Hematopoietic multipotent progenitor cell treated with erythropoietin and hydrocortisone succinate and interleukin-3 and kit ligand, for 6 days (in vitro differentiated cells): ENCODE data around the gene MRPS5.
A peak's percentile ranks its signal among the peaks of the same experiment; 100 is the strongest.

ENCODE experiments used
- DNase-seq: peaks from one replicate; pipeline ENCODE4 v3.0.0-alpha.2; 2015

MRPS5 gene

GRCh38 chr2:95059656-95060370 is 61.8 kb downstream of the MRPS5 start:
- DNase-seq, result no peak

GRCh38 chr2:95058989-95059641 is 62.5 kb downstream of the MRPS5 start:
- peak; percentile 3 for DNase-seq

- peak; percentile 79 for DNase-seq
These were observed 63.1 kb downstream of the MRPS5 start for GRCh38 chr2:95058466-95058988.

- DNase-seq, result no peak
These were observed 63.9 kb downstream of the MRPS5 start for GRCh38 chr2:95057535-95058370.

- no peak for DNase-seq
These were observed 64.8 kb downstream of the MRPS5 start for GRCh38 chr2:95056461-95057459.

GRCh38 chr2:95056044-95056443 is 65.6 kb downstream of the MRPS5 start:
- no peak for DNase-seq

GRCh38 chr2:95055262-95055661 is 66.3 kb downstream of the MRPS5 start:
- DNase-seq, result no peak

GRCh38 chr2:95054016-95054415 is 67.6 kb downstream of the MRPS5 start:
- DNase-seq, result no peak

- peak; percentile 29 for DNase-seq
These were observed 68.1 kb downstream of the MRPS5 start for GRCh38 chr2:95053543-95053942.

GRCh38 chr2:95052804-95053479 is 68.7 kb downstream of the MRPS5 start:
- no peak for DNase-seq

GRCh38 chr2:95052307-95052706 is 69.3 kb downstream of the MRPS5 start:
- no peak for DNase-seq

GRCh38 chr2:95051626-95052025 is 70.0 kb downstream of the MRPS5 start:
- no peak for DNase-seq

GRCh38 chr2:95050385-95051300 is 71.0 kb downstream of the MRPS5 start:
- no peak for DNase-seq

GRCh38 chr2:95049961-95050360 is 71.6 kb downstream of the MRPS5 start:
- DNase-seq, result no peak

- DNase-seq, result no peak
These were observed 72.0 kb downstream of the MRPS5 start for GRCh38 chr2:95049683-95049955.

GRCh38 chr2:95048825-95049682 is 72.6 kb downstream of the MRPS5 start:
- no peak for DNase-seq

- DNase-seq, result no peak
These were observed 73.7 kb downstream of the MRPS5 start for GRCh38 chr2:95047629-95048510.

GRCh38 chr2:95046371-95047112 is 75.1 kb downstream of the MRPS5 start:
- DNase-seq, result no peak
